Fibroblast of lung (primary cell): ENCODE data around the gene TBPL1. TPM values are rescaled to one million over a fixed set of nuclear protein-coding genes. Genes with fewer than 3 reads are reported as not detected.

Experiments
- DNase-seq, 2 donors: peaks; one replicate each; pipeline versions ENCODE4 v3.0.0 to v3.0.0-alpha.2; 2010; ENCODE audit warnings: low read depth in 2 of 2
- H2AFZ ChIP-seq: 2 replicates; pipeline ENCODE4 v1.5.1; 2012; ENCODE audit warnings: low read length, control low read depth, inconsistent platforms
- H3K27ac ChIP-seq: 2 replicates; pipeline ENCODE4 v1.5.1; 2011; ENCODE audit warnings: low read length, control low read depth; ENCODE audit not compliant: insufficient read depth
- H3K27me3 ChIP-seq: 2 replicates; pipeline ENCODE4 v1.5.1; 2011; ENCODE audit warnings: mild to moderate bottlenecking, low read length; ENCODE audit not compliant: control insufficient read depth, insufficient read depth
- H3K36me3 ChIP-seq: 2 replicates; pipeline ENCODE4 v1.5.1; 2011; ENCODE audit warnings: low read length; ENCODE audit not compliant: control insufficient read depth, insufficient read depth
- H3K4me1 ChIP-seq: 2 replicates; pipeline ENCODE4 v1.5.1; 2011; ENCODE audit warnings: low read length; ENCODE audit not compliant: control insufficient read depth, insufficient read depth; ENCODE audit errors: extremely low read depth
- H3K4me2 ChIP-seq: 2 replicates; pipeline ENCODE4 v1.5.1; 2011; ENCODE audit warnings: low read length, control low read depth; ENCODE audit not compliant: insufficient read depth; ENCODE audit errors: extremely low read depth
- H3K4me3 ChIP-seq, 4 experiments: fragments of 200-600 bp in 1 of 4; sonication (generic) in 1 of 4; replicated peaks in 1 of 4; 2 replicates each; pipeline ENCODE4 v1.5.1; 2011 to 2016; ENCODE audit warnings: low read length in 4 of 4, low read depth in 3 of 4, mild to moderate bottlenecking in 3 of 4, control low read depth in 2 of 4, inconsistent platforms in 1 of 4, mixed read lengths in 1 of 4; ENCODE audit not compliant: insufficient read depth in 1 of 4; ENCODE audit errors: control extremely low read depth in 1 of 4
- H3K79me2 ChIP-seq: 2 replicates; pipeline ENCODE4 v1.5.1; 2012; ENCODE audit warnings: mild to moderate bottlenecking, low read length, inconsistent platforms; ENCODE audit not compliant: control insufficient read depth, insufficient read depth
- H3K9ac ChIP-seq: 2 replicates; pipeline ENCODE4 v1.5.1; 2011; ENCODE audit warnings: mild to moderate bottlenecking, low read length, control low read depth; ENCODE audit not compliant: insufficient read depth
- H3K9me3 ChIP-seq: 2 replicates; pipeline ENCODE4 v1.5.1; 2012; ENCODE audit warnings: low read depth, low read length; ENCODE audit not compliant: control insufficient read depth, insufficient read depth
- H4K20me1 ChIP-seq: 2 replicates; pipeline ENCODE4 v1.5.1; 2011; ENCODE audit warnings: low read length; ENCODE audit not compliant: control insufficient read depth, insufficient read depth; ENCODE audit errors: extremely low read depth
- EZH2 ChIP-seq: IDR thresholded peaks from 2 replicates; pipeline ENCODE4 v1.5.1; 2012; ENCODE audit warnings: low read length, control low read depth, mild to moderate bottlenecking; ENCODE audit errors: missing control alignments
- polyA minus RNA-seq: library from RNA; depleted of rRNA, polyadenylated mRNA; stranded (reverse); fragments of >200 nt; gene quantifications from 2 replicates; pipeline ENCODE4 v1.2.3, GENCODE V29; 2011; ENCODE audit warnings: low replicate concordance
- polyA plus RNA-seq, 2 donors: library from polyadenylated mRNA; depleted of rRNA in 1 of 2; stranded (reverse) in 1 of 2; unstranded in 1 of 2; fragments of >200 nt; gene quantifications; 2 replicates each; pipeline ENCODE4 v1.2.1, GENCODE V29; 2011 to 2012; ENCODE audit warnings: missing spikeins in 1 of 2
- total RNA-seq: library from RNA; depleted of rRNA; stranded (reverse); fragments of >200 nt; gene quantifications from 2 replicates; pipeline ENCODE4 v1.2.1, GENCODE V29; 2014
- TF ChIP-seq, protein P1 (sequence below), 2 donors: IDR thresholded peaks in 1 of 2; conservative IDR thresholded peaks in 1 of 2; 1 replicate in 1 of 2; 2 replicates in 1 of 2; pipeline ENCODE4 v1.5.1; 2011 to 2012; ENCODE audit warnings: low read length in 2 of 2, control low read depth in 1 of 2, inconsistent platforms in 1 of 2, low read depth in 1 of 2, mild to moderate bottlenecking in 1 of 2

Gene TBPL1
- 15.4 and 18.8 TPM in 2 replicates for total RNA-seq
- 37.6 and 47.8 TPM in 2 replicates for polyA plus RNA-seq
- 32.6 and 38.6 TPM in 2 replicates for polyA plus RNA-seq (2012)
- 0.39 and 2.2 TPM in 2 replicates for polyA minus RNA-seq

DNA sequence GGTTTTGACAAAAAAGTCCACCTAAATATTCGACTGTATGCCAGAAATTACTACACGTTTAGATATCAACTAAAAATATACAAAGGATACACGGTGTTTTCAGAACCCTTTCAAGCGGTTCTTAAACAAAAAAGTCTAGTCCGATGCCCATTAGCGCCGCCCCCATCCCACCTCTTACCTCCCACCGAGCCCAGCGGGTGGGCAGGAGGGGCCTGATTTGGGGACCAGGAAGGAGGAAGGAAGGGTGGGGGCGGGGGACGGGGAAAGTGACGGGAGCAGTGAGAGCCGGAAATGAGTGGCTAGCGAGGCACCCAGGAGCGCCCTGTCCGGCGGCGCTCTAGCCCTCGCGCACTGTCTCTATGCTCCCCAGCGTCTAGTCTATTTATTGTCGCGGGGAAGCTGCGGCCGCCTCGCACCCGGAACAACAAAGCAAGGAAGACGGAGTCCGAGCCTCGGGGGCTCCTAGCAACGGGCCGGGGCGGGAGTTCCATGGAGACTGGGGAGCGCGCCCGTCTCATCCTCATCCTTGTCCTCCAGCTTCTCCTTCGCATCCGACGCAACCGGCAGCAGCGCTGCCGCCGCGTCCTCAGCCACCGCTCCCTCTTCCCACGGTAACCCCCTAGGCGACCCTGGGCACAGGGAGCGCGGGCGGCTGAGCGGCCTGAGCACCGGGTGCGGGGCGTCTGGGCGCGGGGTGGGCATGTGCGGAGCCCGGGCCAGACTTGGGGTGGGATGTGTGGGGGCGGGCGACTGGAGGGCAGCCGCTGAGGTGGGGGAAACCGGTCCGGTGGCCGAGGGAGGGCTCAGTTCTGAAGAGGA is at the start of gene TBPL1:
TBPL1 (plus strand) TSS at position 410 of the 819 bp plus-strand sequence. CDS start 26,902 bp downstream, outside the sequence.
- peak within 1 kb of the TSS; percentile 86 to 94 (median 94) for H3K4me3 ChIP-seq
- H4K20me1 ChIP-seq = no peaks in the 10 kb centered on the region
- no peaks in the 10 kb centered on the region for H3K27me3 ChIP-seq
- peak; percentile 96 to 97 for DNase-seq
- H3K9ac ChIP-seq = peak within 1 kb of the TSS; percentile 92
- H3K4me1 ChIP-seq = peaks cover 9% of the 10 kb centered on the region
- peak within 1 kb of the TSS; percentile 100 for H3K4me2 ChIP-seq
- H3K9me3 ChIP-seq = no peaks in the 10 kb centered on the region
- H3K79me2 ChIP-seq = peaks cover 46% of the 10 kb centered on the region
- no peak for TF ChIP-seq EZH2
- TF ChIP-seq, protein P1, sequence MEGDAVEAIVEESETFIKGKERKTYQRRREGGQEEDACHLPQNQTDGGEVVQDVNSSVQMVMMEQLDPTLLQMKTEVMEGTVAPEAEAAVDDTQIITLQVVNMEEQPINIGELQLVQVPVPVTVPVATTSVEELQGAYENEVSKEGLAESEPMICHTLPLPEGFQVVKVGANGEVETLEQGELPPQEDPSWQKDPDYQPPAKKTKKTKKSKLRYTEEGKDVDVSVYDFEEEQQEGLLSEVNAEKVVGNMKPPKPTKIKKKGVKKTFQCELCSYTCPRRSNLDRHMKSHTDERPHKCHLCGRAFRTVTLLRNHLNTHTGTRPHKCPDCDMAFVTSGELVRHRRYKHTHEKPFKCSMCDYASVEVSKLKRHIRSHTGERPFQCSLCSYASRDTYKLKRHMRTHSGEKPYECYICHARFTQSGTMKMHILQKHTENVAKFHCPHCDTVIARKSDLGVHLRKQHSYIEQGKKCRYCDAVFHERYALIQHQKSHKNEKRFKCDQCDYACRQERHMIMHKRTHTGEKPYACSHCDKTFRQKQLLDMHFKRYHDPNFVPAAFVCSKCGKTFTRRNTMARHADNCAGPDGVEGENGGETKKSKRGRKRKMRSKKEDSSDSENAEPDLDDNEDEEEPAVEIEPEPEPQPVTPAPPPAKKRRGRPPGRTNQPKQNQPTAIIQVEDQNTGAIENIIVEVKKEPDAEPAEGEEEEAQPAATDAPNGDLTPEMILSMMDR (conservative IDR thresholded peaks at IDR 0.05 in 1 of 2, IDR thresholded peaks at IDR 0.05 in 1 of 2; ENCODE audit: low read depth in 1 of 2, low read length in 2 of 2) = no peak
- peak within 1 kb of the TSS; percentile 95 for H3K27ac ChIP-seq
- H3K36me3 ChIP-seq = no peaks in the 10 kb centered on the region
- peak within 1 kb of the TSS; percentile 100 for H2AFZ ChIP-seq

DNA sequence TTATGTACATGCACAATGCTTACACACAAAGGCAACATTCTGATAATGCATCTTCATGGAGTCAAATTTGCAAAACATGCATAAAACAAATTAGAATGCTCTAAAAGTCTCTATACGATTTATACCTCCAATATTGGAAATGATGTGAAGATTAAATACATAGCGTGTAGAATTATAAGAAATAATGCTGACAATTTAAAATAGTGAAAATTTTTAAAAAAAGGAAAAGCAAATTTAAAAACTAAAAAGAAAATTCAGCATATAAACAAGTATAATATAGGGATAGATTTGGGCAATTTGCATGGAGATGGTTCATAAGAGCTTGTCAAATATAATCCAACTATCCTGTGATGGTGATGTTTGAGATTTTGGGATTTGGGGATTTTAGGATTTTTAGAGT is 49.2 kb upstream of the TBPL1 start:
- Histone ChIP-seq H3K27ac (no peak overlapping the region), H3K4me2 (no peak overlapping the region), H3K9me3 (no peaks in the 10 kb centered on the region), H4K20me1 (no peaks in the 10 kb centered on the region), H3K4me1 (no peaks in the 10 kb centered on the region), H3K27me3 (no peaks in the 10 kb centered on the region), H2AFZ (no peak overlapping the region), H3K4me3 (no peak overlapping the region), H3K9ac (no peak overlapping the region), H3K36me3 (no peaks in the 10 kb centered on the region), H3K79me2 (no peaks in the 10 kb centered on the region)
- no peak for DNase-seq
- no peak for TF ChIP-seq EZH2
- TF ChIP-seq, protein P1 (conservative IDR thresholded peaks at IDR 0.05 in 1 of 2, IDR thresholded peaks at IDR 0.05 in 1 of 2; ENCODE audit: low read depth in 1 of 2, low read length in 2 of 2) = no peak

DNA sequence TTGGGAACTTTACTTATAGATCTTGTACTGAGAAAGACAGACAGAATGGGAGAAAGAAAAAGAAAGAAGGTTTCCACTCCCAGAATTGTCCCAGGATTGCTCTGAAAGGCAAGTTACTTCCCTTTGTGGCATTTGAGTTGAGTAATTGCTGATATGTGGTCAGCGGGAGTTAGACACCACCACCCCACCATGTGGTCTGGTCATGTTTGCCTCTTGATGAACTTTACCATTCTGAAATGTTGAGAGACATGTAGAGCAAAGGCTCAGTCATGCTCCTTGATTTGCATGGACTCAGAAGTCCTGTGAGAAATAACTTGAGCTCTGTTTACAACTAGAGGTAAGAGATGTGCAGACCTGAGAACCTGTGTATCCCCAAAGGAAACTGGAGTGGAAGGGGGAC is 47.0 kb upstream of the TBPL1 start:
- Histone ChIP-seq H4K20me1 (no peaks in the 10 kb centered on the region), H3K27ac (no peak overlapping the region), H3K27me3 (no peaks in the 10 kb centered on the region), H3K4me1 (no peaks in the 10 kb centered on the region), H3K9ac (no peak overlapping the region), H3K9me3 (no peaks in the 10 kb centered on the region), H3K4me2 (no peak overlapping the region), H2AFZ (no peak overlapping the region), H3K4me3 (no peak overlapping the region), H3K79me2 (no peaks in the 10 kb centered on the region), H3K36me3 (no peaks in the 10 kb centered on the region)
- TF ChIP-seq, protein P1 (conservative IDR thresholded peaks at IDR 0.05 in 1 of 2, IDR thresholded peaks at IDR 0.05 in 1 of 2; ENCODE audit: low read depth in 1 of 2, low read length in 2 of 2) = no peak
- no peak for TF ChIP-seq EZH2
- DNase-seq = no peak
